Stimulated activated CD8-positive, alpha-beta memory T cell treated with anti-CD3 and anti-CD28 coated beads, Interleukin-15, amount 100 ng/mL, for 48 hours (primary cell): ENCODE results near the gene RPS2.
A peak's percentile ranks its signal among the peaks of the same experiment; 100 is the strongest.

Experiments used
- DNase-seq, 2 donors: peaks; one replicate each; pipeline ENCODE4 v3.0.0-alpha.2; 2020; ENCODE audit warnings: low read depth in 2 of 2

The RPS2 gene

DNA sequence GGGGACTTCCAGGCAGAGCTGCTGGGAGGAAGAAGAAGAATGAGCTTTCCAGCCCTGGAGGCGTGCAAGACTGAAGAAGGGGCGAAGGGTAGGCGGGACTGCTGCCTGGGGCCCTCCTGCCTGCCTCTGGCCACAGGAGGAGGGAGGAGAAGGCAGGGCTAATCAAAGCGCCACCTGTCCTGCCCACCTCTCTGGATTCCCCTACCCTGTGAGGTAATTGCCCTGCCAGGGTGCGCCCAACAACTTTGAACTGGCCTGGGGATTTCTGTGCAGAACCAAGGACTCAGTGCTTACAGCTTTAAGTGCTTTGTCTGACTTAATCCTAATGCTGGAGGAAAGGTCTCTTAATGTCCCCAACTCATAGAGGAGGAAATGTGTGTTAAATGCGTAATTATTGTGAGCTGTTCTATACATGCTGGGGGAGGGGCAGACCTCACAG is 16.8 kb upstream of the RPS2 start, which contains the start of gene NOXO1:
Gene NOXO1, minus strand, starts transcription at position 72 of the 439 bp plus-strand sequence. CDS start 290 bp downstream, outside the sequence.
- DNase-seq, result no peak

DNA sequence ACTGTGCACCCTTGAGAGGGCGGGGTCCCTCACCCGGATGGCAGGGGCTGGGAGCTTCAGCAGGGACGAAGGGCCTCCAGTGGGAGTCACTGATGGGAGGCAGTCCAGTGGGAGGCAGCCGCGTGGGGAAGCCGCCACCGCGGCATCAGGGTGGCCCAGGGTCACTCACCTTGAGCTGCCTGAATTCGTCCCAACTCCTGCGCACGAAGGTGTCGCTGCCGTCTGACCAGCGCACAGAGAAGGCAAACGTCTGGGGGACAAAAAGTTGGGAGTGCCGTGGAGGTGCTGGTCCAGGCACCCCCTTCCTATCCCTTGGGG is 16.1 kb upstream of the RPS2 start:
- no peak for DNase-seq

DNA sequence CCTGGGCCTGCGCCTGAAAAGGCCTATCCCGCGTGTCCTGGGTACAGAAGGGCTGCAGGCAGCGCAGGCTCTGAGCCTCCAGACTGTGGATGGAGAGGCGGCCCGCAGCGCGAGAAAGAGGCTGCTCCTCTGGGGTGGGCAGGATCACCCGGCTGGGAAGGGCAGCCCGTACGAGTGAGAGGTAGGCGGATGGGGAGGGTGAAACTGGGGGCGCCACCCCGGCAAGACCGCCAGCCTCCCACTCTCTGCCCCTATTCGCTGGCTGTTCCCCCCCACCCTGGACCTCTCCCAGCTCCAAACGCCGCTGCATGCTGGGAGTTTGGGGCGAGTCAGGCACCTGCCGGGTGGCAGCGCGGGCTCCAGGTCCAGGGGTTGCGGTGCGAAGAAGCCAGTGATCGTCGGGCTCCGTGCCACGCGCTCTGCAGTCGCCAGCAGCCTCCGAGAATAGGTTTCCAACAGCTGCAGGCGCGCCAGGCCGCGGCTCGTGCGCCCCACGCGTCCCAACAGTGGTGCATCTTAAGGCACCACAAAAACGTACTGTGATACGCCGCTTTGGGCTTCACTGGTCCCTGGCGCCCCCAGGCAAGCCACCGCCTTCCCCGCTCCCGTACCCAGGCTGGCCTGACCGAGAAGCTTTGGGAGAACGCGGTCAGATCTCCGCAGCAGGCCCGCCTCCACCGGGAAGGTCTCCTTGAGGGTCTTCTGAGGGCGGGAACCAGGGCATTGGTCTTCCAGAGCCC is 15.6 kb upstream of the RPS2 start:
- DNase-seq, result no peak

DNA sequence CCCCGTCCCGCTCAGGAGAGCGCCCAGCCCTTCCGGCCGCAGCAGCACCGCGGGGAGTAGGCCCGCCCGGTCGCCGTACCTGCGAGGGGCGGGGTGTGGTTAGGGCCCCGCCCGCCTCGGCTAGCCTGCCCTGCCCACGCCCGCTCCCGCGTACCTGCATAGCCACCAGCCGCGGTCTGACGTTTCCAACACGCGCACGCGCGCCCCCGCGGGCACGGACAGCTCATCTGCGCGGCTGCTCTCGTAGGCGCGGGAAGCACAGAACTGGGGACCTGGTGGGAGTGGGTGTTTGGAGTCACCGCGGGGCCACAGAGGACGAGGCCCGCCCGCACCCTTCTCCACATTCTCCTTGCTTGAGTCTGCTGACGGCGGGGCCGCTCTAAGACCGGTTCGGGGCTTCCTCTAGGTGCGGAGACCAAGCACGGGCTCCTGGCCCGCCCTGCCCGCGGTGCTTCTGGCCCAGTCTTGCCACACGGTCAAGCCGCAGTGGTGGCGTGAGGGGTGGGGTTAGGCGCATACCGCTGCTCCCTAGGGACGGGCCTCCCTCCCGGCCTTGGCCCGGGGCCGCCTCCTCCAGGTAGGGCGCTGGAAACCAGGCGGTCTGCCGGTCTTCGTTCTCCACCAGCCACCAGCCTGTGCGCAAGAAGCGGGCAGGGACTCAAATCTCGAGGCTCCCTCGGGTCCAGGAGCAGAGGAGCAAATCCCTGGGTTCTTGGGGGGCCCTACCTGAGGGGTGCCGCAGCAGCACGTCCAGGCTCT is 14.8 kb upstream of the RPS2 start:
- no peak for DNase-seq

DNA sequence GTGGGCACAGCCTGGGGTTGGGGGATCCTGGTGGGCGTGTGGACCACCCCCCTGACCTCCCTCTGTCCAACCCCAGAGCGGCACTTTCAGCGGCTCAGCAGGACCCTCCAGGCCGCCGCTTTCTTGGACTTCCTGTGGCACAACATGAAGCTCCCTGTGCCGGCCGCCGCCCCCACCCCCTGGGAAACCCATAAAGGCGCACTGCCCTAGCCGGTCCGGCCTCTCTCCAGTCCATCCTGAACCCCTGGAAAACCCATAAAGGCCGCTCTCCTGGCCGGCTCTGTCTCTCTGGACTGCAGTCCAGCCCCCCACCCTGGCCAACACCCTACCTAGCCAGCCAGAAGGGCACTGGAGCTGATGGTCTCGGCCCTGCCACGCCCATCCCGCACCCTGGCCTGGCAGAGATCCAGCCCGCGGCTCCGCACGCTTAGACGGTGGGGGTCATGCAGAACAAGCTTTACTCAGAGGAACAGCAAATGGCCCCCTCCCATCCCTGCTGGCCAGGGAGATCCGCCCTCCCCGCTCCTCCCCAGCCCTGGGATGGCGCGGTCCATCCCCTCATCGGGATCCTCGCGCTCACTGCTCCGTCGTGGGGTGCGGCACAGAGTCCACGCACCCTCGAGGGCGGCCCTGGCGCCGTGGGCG is 14.0 kb upstream of the RPS2 start:
- DNase-seq, result no peak

DNA sequence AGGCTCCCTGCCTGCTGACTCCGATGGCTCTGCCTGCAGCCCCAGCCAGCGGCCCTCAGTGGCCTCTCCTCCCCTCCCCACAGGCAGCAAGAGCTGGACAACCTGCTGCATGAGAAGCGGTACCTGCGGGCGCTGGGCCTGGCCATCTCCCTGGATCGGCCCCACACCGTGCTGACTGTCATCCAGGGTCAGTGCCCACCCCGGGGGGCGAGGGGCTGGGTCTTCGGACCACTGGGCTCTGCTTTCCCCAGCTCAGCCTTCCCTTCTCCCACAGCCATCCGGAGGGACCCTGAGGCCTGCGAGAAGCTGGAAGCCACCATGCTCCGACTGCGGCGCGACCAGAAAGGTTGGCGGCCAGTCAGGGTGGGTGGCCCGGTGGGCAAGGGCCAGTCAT is 13.2 kb upstream of the RPS2 start:
- DNase-seq, result no peak

DNA sequence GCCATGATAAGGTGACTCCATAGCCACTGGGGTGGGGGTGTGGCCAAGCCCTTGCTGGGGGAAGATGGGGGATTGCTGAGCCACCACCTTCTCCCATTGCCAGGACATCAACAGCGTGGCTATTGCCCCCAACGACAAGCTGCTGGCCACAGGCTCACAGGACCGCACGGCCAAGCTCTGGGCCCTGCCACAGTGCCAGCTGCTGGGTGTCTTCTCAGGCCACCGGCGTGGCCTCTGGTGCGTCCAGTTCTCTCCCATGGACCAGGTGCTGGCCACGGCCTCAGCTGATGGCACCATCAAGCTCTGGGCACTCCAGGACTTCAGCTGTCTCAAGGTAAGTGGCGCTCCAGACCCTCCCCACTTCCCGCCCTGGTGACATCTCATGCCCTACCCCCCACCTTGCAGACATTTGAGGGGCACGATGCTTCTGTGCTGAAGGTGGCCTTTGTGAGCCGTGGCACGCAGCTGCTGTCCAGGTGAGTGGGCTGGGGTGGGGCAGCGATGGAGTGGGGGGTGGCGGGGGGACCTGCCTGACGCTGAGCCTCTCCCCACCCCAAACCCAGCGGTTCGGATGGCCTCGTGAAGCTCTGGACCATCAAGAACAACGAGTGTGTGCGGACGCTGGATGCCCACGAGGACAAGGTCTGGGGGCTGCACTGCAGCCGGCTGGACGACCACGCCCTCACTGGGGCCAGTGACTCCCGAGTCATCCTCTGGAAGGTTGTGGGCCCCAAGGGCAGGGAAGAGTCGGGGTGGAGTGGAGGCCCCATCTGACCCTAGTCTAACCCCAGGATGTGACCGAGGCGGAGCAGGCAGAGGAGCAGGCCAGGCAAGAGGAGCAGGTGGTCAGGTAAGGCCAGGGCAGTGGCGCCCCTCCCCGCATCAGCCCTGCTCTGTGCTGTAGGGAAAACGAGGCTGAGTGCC is 12.6 kb upstream of the RPS2 start:
- no peak for DNase-seq

DNA sequence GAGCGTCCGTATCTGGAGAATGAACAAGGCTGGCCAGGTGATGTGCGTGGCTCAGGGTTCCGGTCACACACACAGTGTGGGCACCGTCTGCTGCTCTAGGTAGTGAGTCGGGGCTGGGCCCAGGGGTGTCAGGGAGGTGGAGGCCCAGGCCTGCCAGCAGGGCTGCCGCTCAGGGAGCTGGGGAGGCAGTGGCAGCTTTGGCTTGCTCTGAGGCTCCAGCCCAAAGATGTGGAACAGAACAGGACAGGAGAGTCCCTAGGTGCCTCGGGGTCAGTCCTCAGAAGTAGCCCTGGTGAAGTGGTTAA is 11.5 kb upstream of the RPS2 start:
- no peak for DNase-seq

DNA sequence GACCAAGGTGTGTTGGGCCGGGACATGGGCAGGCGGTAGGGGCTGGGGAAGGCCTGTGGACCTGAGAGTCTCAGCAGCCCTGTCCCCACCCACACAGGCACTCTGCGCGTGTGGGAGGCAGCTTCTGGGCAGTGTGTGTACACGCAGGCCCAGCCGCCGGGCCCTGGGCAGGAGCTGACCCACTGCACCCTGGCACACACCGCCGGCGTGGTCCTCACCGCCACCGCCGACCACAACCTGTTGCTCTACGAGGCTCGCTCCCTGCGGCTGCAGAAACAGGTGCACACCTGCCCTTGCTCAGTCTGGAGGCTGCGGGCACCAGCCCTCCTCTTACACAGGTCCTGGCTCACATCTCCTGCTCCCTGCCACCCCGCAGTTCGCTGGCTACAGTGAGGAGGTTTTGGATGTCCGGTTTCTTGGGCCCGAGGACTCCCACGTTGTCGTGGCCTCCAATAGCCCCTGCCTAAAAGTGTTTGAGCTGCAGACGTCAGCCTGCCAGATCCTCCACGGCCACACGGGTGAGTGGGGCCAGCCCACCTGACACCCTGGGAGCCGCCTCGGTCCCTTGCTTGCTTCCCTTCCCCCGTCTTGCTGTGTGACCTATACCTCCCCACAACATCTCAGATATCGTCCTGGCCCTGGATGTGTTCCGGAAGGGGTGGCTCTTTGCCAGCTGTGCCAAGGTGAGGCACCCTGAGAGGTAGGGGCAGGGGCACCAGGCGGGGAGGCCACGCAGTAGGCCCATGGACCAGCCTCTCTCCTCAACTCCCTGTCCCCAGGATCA is 11.0 kb upstream of the RPS2 start:
- DNase-seq, result no peak

DNA sequence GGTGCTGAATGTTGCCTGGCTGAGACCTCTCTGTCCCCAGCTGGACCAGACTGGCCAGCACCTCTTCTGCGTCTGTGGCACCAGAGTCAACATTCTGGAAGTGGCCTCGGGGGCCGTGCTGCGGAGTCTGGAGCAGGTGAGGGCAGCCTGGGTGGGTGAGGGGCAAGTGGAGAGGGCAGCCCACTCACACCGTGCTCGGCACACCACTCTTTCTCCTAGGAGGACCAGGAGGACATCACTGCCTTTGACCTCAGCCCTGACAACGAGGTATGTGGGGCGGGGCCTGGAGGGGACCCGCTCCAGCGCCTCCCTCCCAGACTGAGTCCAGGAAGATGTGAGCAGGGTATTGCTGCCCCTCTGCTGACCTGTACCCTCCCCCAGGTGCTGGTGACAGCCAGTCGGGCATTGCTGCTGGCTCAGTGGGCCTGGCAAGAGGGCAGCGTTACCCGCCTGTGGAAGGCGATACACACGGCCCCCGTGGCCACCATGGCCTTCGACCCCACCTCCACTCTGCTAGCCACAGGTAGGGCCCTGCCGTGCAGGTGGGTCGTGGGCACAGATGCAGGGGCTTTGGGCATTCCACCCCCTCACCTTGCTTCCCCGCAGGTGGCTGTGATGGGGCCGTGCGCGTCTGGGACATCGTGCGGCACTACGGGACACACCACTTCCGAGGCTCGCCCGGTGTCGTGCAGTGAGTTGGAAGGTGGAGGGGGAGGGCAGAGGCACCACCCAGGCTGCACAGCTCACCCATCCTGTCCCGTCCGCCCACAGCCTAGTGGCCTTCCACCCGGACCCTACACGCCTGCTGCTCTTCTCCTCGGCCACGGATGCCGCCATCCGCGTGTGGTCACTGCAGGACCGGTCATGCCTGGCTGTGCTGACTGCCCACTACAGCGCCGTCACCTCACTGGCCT is 9.8 kb upstream of the RPS2 start:
- no peak for DNase-seq

DNA sequence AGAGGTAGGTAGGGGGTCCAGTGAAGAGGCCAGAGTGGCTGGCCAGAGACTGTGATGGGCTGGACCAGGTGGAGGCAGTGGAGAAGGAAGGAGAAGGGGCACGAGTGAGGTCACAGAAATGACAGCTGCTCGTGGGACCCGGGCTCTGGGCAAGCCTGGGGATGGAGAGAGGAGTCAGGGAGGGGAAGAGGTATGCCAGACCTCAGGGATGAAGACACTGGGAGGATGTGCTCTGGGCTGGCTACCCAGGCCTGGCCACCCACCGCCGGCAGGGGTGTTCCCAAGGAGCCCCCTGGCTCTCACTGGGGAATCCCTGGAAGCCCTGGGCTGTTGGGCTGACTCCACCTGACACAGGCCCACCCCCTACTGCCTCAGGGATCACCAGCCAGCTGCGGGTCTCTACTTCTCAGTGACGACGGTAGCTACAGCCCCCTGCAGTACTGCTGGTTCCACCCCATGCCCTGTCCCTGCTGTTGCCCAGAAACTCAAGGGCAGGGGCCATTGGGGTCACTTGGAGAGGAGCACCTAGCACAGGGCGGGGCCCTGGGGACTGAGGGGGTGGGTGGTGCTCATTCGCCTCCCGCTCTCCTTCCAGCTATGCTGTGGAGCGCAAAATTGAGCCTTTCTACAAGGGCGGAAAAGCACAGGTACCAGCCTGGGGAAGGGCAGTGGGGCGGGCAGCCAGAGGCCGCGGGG is 9.0 kb upstream of the RPS2 start:
- DNase-seq, result no peak

DNA sequence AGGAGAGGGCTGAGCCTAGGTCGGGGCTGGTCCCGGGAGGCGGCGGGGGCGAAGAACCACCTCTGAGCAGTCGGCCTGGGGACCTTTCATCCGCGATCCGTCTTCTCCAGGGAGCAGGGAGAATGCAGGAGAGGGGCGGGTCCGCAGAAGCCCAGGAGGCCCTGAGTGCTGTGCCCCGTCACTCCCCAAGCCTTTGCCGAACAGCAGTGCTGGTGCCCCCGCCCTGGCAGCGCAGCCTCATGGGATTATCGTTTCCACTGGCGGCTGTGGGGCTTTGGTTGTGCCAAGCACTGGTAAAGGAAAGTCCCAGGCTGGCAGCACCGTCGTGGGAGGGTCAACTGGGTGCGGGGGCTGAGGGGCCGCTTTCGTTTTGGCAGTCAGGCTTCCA is 7.9 kb upstream of the RPS2 start:
- DNase-seq, result no peak

DNA sequence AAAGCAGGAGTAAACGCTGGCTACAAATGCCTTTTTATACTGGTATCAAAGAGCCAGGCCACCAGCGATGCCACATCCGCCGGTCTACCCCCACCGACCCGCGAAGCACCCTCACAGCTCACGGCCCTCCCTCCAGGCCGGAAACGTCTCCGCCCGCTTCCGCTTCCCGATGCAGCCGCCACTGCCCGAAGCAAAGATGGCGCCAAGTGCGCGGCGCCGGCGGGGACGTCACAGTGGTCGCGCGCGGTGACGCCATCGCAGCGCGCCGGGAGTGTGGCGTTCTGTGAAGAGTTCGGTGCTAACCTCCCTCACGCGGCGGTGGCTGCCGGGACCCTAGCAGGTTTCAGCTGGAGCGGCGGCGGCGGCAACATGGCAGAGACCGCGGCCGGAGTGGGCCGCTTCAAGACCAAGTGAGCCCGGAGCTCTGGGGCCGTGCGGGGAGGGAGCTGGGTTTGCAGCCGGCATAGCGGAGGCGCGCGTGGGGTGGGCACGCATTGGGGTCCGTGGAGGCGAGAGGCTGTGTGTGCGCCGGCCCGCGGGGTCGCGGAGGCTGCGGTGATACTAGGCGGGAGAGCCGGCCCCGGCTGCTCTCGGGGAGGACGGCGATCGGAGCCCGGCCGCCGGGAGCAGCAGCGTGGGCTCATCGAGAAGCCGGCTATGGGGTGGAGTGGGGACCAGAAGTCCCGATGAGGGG is 7.3 kb upstream of the RPS2 start, which contains the start of gene TBL3:
Gene TBL3, plus strand, starts transcription at position 258 of the 694 bp plus-strand sequence. Its CDS starts 112 bp downstream, at position 370.
- peak; percentile 95 to 96 for DNase-seq

DNA sequence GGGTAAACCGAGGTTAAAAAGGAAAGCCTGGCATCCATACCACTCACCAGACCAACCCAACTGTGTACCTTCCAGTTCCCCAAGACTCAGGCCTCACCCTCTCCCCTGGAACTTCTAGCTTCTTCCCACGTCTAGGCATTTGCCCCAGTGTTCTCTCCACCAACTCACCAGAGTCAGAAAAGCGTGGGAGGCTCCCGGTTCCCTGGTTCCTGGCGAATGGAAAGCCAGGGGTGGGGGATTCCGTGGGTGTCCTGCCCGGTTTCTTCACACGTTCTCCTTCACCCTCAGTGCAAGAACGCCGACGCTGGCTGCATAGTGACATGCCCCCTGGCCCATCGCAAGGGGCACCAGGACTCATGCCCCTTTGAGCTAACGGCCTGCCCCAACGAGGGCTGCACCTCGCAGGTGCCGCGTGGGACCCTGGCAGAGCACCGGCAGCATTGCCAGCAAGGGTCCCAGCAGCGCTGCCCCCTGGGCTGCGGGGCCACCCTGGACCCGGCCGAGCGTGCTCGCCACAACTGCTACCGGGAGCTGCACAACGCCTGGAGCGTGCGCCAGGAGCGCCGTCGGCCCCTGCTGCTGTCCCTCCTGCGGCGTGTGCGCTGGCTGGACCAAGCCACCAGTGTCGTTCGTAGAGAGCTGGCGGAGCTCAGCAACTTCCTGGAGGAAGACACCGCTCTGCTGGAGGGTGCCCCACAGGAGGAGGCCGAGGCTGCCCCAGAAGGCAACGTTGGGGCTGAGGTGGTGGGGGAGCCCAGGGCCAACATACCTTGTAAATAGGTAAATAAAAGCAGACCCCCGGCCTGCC is 3.7 kb upstream of the RPS2 start:
- no peak for DNase-seq

DNA sequence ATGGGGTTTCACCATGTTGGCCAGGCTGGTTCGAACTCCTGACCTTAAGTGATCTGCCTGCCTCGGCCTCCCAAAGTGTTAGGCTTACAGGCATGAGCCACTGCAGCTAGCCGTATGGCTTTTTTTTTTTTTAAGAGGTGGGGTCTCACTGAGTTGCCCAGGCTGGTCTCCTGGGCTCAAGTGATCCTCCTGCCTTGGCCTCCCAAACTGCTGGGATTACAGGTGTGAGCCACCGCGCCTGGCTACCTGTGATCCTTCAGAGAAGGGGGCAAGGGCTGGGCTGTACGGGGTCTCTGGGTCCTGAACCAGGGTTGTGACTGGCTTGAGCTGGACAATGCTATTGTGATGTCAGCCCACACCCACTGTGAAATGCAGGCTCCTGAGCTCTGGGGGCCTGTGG is 1.8 kb upstream of the RPS2 start, which contains the start of gene RNF151:
Gene RNF151, plus strand, starts transcription at position 397 of the 400 bp plus-strand sequence. CDS start 26 bp downstream, outside the sequence.
- DNase-seq, result no peak

DNA sequence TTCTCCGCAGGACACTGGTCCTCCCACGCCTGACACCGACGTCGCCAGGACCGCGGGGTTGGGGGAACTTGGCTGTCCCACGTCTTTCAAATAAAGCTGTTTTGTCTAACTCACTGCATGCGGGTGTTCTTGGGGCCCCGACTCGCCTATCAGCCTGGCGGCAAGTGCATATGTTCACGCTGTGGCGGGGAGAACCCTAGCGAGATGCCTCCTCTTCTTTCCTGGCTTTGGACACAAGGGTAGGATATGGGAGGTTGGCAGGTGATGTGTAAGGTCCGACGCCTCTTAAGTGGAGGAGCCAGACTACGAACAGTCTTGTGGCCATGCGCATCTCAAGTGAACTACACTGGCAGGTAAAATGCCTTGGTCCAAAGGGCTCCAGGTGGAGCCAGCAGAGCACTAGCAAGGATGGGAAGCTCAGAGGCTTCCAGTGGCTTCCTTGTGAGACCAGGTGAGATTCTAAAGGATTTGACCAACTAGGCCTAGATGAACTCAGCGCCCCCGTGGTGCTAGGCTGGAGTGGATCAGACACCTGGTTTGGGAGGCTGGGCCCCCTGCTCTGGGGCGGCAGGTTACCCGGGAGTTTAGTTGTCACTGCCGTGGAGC is 873 bp upstream of the RPS2 start:
- no peak for DNase-seq

DNA sequence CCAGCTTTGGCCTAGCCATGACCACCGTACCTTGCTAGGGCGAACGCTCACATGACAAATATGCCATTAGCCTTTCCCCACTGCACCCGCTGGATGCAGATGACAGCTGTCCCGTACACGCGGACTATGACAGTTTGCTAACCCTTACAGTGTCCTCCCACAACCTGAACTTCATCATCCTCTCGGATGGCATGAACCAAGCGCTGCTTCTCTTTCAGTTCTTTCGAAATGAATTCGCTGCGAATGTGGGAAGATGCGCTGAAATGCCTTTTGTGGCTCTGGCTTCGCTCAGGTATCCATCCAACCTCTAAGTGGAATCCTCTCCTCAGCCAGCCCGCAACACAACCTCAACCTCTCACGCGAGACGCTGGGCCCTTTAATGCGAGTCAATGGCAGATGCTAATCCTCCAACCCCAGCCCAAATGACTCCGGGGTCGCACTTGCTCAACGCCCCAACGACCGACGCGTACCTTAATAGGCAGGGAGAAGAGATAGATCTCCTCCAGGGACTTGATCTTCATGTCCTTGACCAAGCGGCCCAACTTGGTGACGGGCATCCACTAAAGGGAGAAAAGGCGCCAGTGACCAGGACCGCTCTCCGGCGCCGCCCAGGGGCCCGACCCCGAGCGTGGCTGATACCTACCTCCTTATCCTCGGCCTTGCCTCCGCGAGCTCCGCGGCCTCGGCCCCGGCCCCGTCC is 670 bp downstream of the RPS2 start:
- DNase-seq, result no peak
